Activated T-cell treated with anti-CD3 and anti-CD28 coated beads, Interleukin-2, amount 50 U/mL, for 72 hours (primary cell): ENCODE results near the gene SMAGP. TPM values are rescaled to one million over a fixed set of nuclear protein-coding genes. Genes with fewer than 3 reads are reported as not detected.
"Not testable (repeated sequence)": the region's sequence is repeated elsewhere in the genome, so short reads cannot be mapped to it uniquely, and the experiment has no call there.

Experiments
- ATAC-seq, 2 donors: fragments of 150-1000 bp; cut with Tn5 transposase; replicated peaks in 1 of 2; 2 replicates each; pipeline ENCODE4 v1.10.0; 2021; ENCODE audit warnings: moderate library complexity in 2 of 2, mild to moderate bottlenecking in 1 of 2
- DNase-seq, 2 donors: peaks; one replicate each; pipeline ENCODE4 v3.0.0; 2021 to 2022; ENCODE audit warnings: mixed read lengths in 1 of 2
- H3K27ac Mint-ChIP-seq: one replicate; pipeline ENCODE4 v1.8.0; 2022; ENCODE audit warnings: mild to moderate bottlenecking, moderate library complexity, mixed read lengths
- H3K27me3 Mint-ChIP-seq: one replicate; pipeline ENCODE4 v1.8.0; 2022; ENCODE audit warnings: low read depth, mixed read lengths
- H3K36me3 Mint-ChIP-seq, 2 donors: one replicate each; pipeline ENCODE4 v1.8.0; 2022; ENCODE audit warnings: mixed read lengths in 2 of 2, mild to moderate bottlenecking in 1 of 2; ENCODE audit not compliant: insufficient read depth in 2 of 2
- H3K4me1 Mint-ChIP-seq: one replicate; pipeline ENCODE4 v1.8.0; 2022; ENCODE audit warnings: low read depth, mixed read lengths
- H3K4me3 Mint-ChIP-seq, 2 donors: one replicate each; pipeline ENCODE4 v1.8.0; 2022; ENCODE audit warnings: mild to moderate bottlenecking in 2 of 2, mixed read lengths in 2 of 2, moderate library complexity in 2 of 2
- H3K9me3 Mint-ChIP-seq, 2 donors: one replicate each; pipeline ENCODE4 v1.8.0; 2022; ENCODE audit warnings: mixed read lengths in 2 of 2
- total RNA-seq, 2 donors: library from RNA; stranded (reverse); gene quantifications; one replicate each; pipeline ENCODE4 v1.2.3, GENCODE V29; 2022

Gene SMAGP
- total RNA-seq, 2 donors from 2014 or later = 0.86 to 2.1 TPM

- H3K27ac Mint-ChIP-seq = peak overlapping the region; percentile 38
- no peak for ATAC-seq
- H3K4me3 Mint-ChIP-seq = no peak overlapping the region
- no peaks in the 10 kb centered on the region for H3K9me3 Mint-ChIP-seq
- no peaks in the 10 kb centered on the region for H3K4me1 Mint-ChIP-seq
- H3K36me3 Mint-ChIP-seq = peaks cover 8 to 14% of the 10 kb centered on the region in 2 donors
- no peaks in the 10 kb centered on the region for H3K27me3 Mint-ChIP-seq
- DNase-seq = no peak
Measured at GRCh38 chr12:51285843-51286242, 15.6 kb upstream of the SMAGP start.

GRCh38 chr12:51281202-51281924 is 11.1 kb upstream of the SMAGP start:
- Mint-ChIP-seq H3K9me3 (no peaks in the 10 kb centered on the region), H3K27ac (no peak overlapping the region), H3K4me3 (no peak overlapping the region), H3K4me1 (no peaks in the 10 kb centered on the region), H3K36me3 (peaks cover 0 to 7% of the 10 kb centered on the region in 2 donors), H3K27me3 (no peaks in the 10 kb centered on the region)
- ATAC-seq (no peak), DNase-seq (no peak)

- Mint-ChIP-seq H3K36me3 (peaks cover 0 to 1% of the 10 kb centered on the region in 2 donors), H3K4me1 (peaks cover 11% of the 10 kb centered on the region), H3K27me3 (peaks cover 14% of the 10 kb centered on the region), H3K9me3 (no peaks in the 10 kb centered on the region), H3K27ac (no peak overlapping the region), H3K4me3 (no peak overlapping the region)
- no peak for DNase-seq
- ATAC-seq = no peak
Measured at GRCh38 chr12:51275088-51275487, 4.9 kb upstream of the SMAGP start.

- H3K9me3 Mint-ChIP-seq, ATAC-seq, DNase-seq, H3K4me3 Mint-ChIP-seq, H3K36me3 Mint-ChIP-seq, H3K27ac Mint-ChIP-seq: not testable (repeated sequence)
- Mint-ChIP-seq H3K4me1 (peaks cover 11% of the 10 kb centered on the region), H3K27me3 (peaks cover 22% of the 10 kb centered on the region)
Measured at GRCh38 chr12:51272810-51273209, 2.6 kb upstream of the SMAGP start.

GRCh38 chr12:51270951-51271518 is 820 bp upstream of the SMAGP start:
- Mint-ChIP-seq H3K36me3 (peaks cover 0 to 1% of the 10 kb centered on the region in 2 donors), H3K4me1 (peaks cover 11% of the 10 kb centered on the region), H3K27ac (peak overlapping the region; percentile 82), H3K4me3 (peak overlapping the region; percentile 92 to 98), H3K9me3 (no peaks in the 10 kb centered on the region), H3K27me3 (peaks cover 22% of the 10 kb centered on the region)
- no peak for DNase-seq
- ATAC-seq = peak; percentile 30 to 34

- DNase-seq (peak; percentile 56 to 62), ATAC-seq (peak; percentile 71 to 73)
- Mint-ChIP-seq H3K27me3 (peaks cover 22% of the 10 kb centered on the region), H3K4me1 (peaks cover 25% of the 10 kb centered on the region), H3K4me3 (peak overlapping the region; percentile 74), H3K36me3 (peaks cover 0 to 1% of the 10 kb centered on the region in 2 donors), H3K27ac (no peak overlapping the region), H3K9me3 (peaks cover 0 to 2% of the 10 kb centered on the region in 2 donors)
Measured at GRCh38 chr12:51269174-51270066, 795 bp downstream of the SMAGP start.

- H3K27me3 Mint-ChIP-seq = peaks cover 9% of the 10 kb centered on the region
- peaks cover 0 to 2% of the 10 kb centered on the region in 2 donors for H3K9me3 Mint-ChIP-seq
- peaks cover 27% of the 10 kb centered on the region for H3K4me1 Mint-ChIP-seq
- H3K4me3 Mint-ChIP-seq = peak overlapping the region in 1 of 2 donors; percentile 57
- ATAC-seq (peak; percentile 67 to 69), DNase-seq (no peak)
- H3K27ac Mint-ChIP-seq = no peak overlapping the region
- no peaks in the 10 kb centered on the region for H3K36me3 Mint-ChIP-seq
Measured at GRCh38 chr12:51265024-51265423, 5.2 kb downstream of the SMAGP start.

- Mint-ChIP-seq H3K4me1 (peaks cover 27% of the 10 kb centered on the region), H3K27ac (no peak overlapping the region), H3K4me3 (no peak overlapping the region), H3K27me3 (peaks cover 7% of the 10 kb centered on the region), H3K36me3 (no peaks in the 10 kb centered on the region), H3K9me3 (peaks cover 0 to 2% of the 10 kb centered on the region in 2 donors)
- DNase-seq (no peak), ATAC-seq (no peak)
Measured at GRCh38 chr12:51264297-51264696, 5.9 kb downstream of the SMAGP start.

- DNase-seq (no peak), ATAC-seq (no peak)
- Mint-ChIP-seq H3K4me3 (no peak overlapping the region), H3K9me3 (peaks cover 0 to 2% of the 10 kb centered on the region in 2 donors), H3K27me3 (no peaks in the 10 kb centered on the region), H3K27ac (no peak overlapping the region), H3K36me3 (no peaks in the 10 kb centered on the region), H3K4me1 (peaks cover 27% of the 10 kb centered on the region)
Measured at GRCh38 chr12:51263341-51263740, 6.9 kb downstream of the SMAGP start.

GRCh38 chr12:51262758-51263177 is 7.4 kb downstream of the SMAGP start:
- ATAC-seq (peak; percentile 41 to 50), DNase-seq (peak; percentile 39 to 42)

GRCh38 chr12:51259600-51259999 is 10.6 kb downstream of the SMAGP start:
- ATAC-seq, DNase-seq, H3K27me3 Mint-ChIP-seq, H3K36me3 Mint-ChIP-seq, H3K27ac Mint-ChIP-seq, H3K4me3 Mint-ChIP-seq, H3K9me3 Mint-ChIP-seq: not testable (repeated sequence)
- H3K4me1 Mint-ChIP-seq = peaks cover 18% of the 10 kb centered on the region

More at GRCh38 chr12:51262758-51263177, 7.4 kb downstream of the SMAGP start:
- Mint-ChIP-seq H3K27me3 (no peaks in the 10 kb centered on the region), H3K4me1 (peaks cover 27% of the 10 kb centered on the region), H3K36me3 (no peaks in the 10 kb centered on the region), H3K9me3 (peaks cover 0 to 2% of the 10 kb centered on the region in 2 donors), H3K27ac (no peak overlapping the region), H3K4me3 (no peak overlapping the region)

GRCh38 chr12:51254536-51254935 is 15.7 kb downstream of the SMAGP start:
- Mint-ChIP-seq H3K4me1 (peaks cover 5% of the 10 kb centered on the region), H3K27ac (no peak overlapping the region), H3K4me3 (no peak overlapping the region), H3K9me3 (no peaks in the 10 kb centered on the region), H3K36me3 (no peaks in the 10 kb centered on the region), H3K27me3 (no peaks in the 10 kb centered on the region)
- no peak for DNase-seq
- ATAC-seq = no peak

GRCh38 chr12:51253276-51253675 is 16.9 kb downstream of the SMAGP start:
- no peak overlapping the region for H3K27ac Mint-ChIP-seq
- ATAC-seq = no peak
- DNase-seq = no peak
- H3K27me3 Mint-ChIP-seq = no peaks in the 10 kb centered on the region
- H3K4me3 Mint-ChIP-seq = no peak overlapping the region
- H3K4me1 Mint-ChIP-seq = peaks cover 5% of the 10 kb centered on the region
- no peaks in the 10 kb centered on the region for H3K36me3 Mint-ChIP-seq
- H3K9me3 Mint-ChIP-seq = no peaks in the 10 kb centered on the region
